Prostate gland (tissue), 2 donors: Measurements from ENCODE around the gene PNKP.

ENCODE experiments used
- CTCF ChIP-seq, 4 experiments: fragments of 200-600 bp in 2 of 4; fragments of 450-650 bp in 2 of 4; sonication (generic) in 2 of 4; IDR thresholded peaks; 1 replicate in 3 of 4; 2 replicates in 1 of 4; pipeline ENCODE4 v1.5.1; 2016 to 2019; ENCODE audit warnings: antibody characterized with exemption in 4 of 4, mild to moderate bottlenecking in 2 of 4, moderate library complexity in 2 of 4
- POLR2AphosphoS5 ChIP-seq: sonication (generic); formaldehyde crosslinking; IDR thresholded peaks from one replicate; pipeline ENCODE4 v1.6.1; 2017; ENCODE audit warnings: antibody characterized with exemption

- TF ChIP-seq POLR2AphosphoS5 (no peak), CTCF (IDR thresholded peaks at IDR 0.05) (no peak)
Observed at GRCh38 chr19:49873129-49873521, 5.7 kb upstream of the PNKP start.
